Right lobe of liver (tissue), 4 donors: Measurements from ENCODE around the gene CPA3.

Experiments
- POLR2A ChIP-seq: fragments of 450-650 bp; IDR thresholded peaks from one replicate; pipeline ENCODE4 v1.6.1; 2017; ENCODE audit warnings: antibody characterized with exemption, mild to moderate bottlenecking
- TF ChIP-seq, protein P1 (sequence below), 4 donors: fragments of 200-600 bp in 3 of 4; fragments of 450-650 bp in 1 of 4; IDR thresholded peaks; one replicate each; pipeline versions ENCODE4 v1.5.1 to v1.8.0; 2016 to 2022; ENCODE audit warnings: antibody characterized with exemption in 4 of 4, mild to moderate bottlenecking in 2 of 4
- donor health status: DM: no; HTN: no; CAD: no.
- donor health status: DM: no; HTN: no; CAD: no.
- donor health status: DM: no; HTN: yes; CAD: no.

DNA sequence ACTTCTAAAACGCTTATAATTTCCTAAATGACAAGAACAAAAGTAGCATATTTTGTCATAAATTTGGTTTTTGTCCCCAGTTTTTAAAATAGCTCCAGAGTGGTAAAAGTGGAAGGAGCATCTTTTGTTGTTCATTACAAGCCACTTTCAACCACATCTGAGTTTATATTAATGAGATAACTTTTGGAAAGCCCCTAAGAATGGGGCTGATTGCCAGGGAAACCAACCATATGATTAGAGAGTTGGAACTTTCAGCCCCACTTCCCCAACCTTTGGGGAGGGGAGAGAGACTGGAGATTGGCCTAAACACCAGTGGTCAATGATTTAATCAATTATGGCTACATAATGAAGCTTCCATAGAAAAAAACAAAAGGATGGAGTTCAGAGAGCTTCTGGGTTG lies 57.4 kb downstream of the CPA3 start:
- TF ChIP-seq POLR2A, result no peak
- TF ChIP-seq, protein P1, sequence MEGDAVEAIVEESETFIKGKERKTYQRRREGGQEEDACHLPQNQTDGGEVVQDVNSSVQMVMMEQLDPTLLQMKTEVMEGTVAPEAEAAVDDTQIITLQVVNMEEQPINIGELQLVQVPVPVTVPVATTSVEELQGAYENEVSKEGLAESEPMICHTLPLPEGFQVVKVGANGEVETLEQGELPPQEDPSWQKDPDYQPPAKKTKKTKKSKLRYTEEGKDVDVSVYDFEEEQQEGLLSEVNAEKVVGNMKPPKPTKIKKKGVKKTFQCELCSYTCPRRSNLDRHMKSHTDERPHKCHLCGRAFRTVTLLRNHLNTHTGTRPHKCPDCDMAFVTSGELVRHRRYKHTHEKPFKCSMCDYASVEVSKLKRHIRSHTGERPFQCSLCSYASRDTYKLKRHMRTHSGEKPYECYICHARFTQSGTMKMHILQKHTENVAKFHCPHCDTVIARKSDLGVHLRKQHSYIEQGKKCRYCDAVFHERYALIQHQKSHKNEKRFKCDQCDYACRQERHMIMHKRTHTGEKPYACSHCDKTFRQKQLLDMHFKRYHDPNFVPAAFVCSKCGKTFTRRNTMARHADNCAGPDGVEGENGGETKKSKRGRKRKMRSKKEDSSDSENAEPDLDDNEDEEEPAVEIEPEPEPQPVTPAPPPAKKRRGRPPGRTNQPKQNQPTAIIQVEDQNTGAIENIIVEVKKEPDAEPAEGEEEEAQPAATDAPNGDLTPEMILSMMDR (IDR thresholded peaks at IDR 0.05), result no peak
